B cell (primary cell): Measurements from ENCODE around the gene ESD. TPM values are rescaled to one million over a fixed set of nuclear protein-coding genes. Genes with fewer than 3 reads are reported as not detected.
"Not testable (repeated sequence)": the region's sequence is repeated elsewhere in the genome, so short reads cannot be mapped to it uniquely, and the experiment has no call there.

Experiments used
- ATAC-seq: fragments of 200-7000 bp; cut with Tn5 transposase; one replicate; pipeline ENCODE4 v1.10.0; 2021; ENCODE audit warnings: low read depth, mild to moderate bottlenecking, moderate number of reproducible peaks, moderate library complexity
- CTCF ChIA-PET: fragments of 350-600 bp; sonication (Branson Sonifier 250); formaldehyde crosslinking; loops from one replicate; lab custom pipeline; 2021; ENCODE audit warnings: antibody characterized with exemption, inconsistent platforms; lab: Charles Lee
- POLR2A ChIA-PET: fragments of 350-600 bp; sonication (Branson Sonifier 250); formaldehyde crosslinking; loops from one replicate; lab custom pipeline; 2021; ENCODE audit warnings: antibody characterized with exemption; lab: Charles Lee
- DNase-seq: peaks from one replicate; pipeline ENCODE4 v3.0.0; 2013
- H2AFZ ChIP-seq: 2 replicates; pipeline ENCODE4 v1.6.1; 2012; ENCODE audit warnings: mild to moderate bottlenecking, low read depth, low read length; ENCODE audit not compliant: insufficient read depth, poor library complexity, severe bottlenecking
- H3K27ac ChIP-seq, 2 donors: 1 replicate in 1 of 2; 2 replicates in 1 of 2; pipeline ENCODE4 v1.5.1; 2012 to 2013; ENCODE audit warnings: low read length in 2 of 2, mild to moderate bottlenecking in 2 of 2, moderate library complexity in 1 of 2
- H3K27me3 ChIP-seq, 4 experiments: fragments of 200-600 bp in 1 of 4; sonication (generic) in 1 of 4; replicated peaks in 1 of 4; 1 replicate in 2 of 4; 2 replicates in 2 of 4; pipeline versions ENCODE4 v1.6.1 to v1.7.0; 2013 to 2016; ENCODE audit warnings: low read length in 3 of 4, mild to moderate bottlenecking in 2 of 4, mixed read lengths in 1 of 4, moderate library complexity in 1 of 4; ENCODE audit not compliant: insufficient read depth in 4 of 4, control insufficient read depth in 3 of 4; ENCODE audit errors: control extremely low read depth in 1 of 4
- H3K36me3 ChIP-seq, 2 experiments: replicated peaks in 1 of 2; 1 replicate in 1 of 2; 2 replicates in 1 of 2; pipeline versions ENCODE4 v1.6.1 to v1.7.1; 2013; ENCODE audit warnings: low read length in 1 of 2; ENCODE audit not compliant: insufficient read depth in 2 of 2, control insufficient read depth in 1 of 2; ENCODE audit errors: control extremely low read depth in 1 of 2, extremely low read depth in 1 of 2
- H3K4me1 ChIP-seq, 2 donors: fragments of 200-600 bp in 1 of 2; sonication (generic) in 1 of 2; 1 replicate in 1 of 2; 2 replicates in 1 of 2; pipeline versions ENCODE4 v1.5.1 to v1.6.1; 2013 to 2017; ENCODE audit warnings: low read length in 2 of 2; ENCODE audit not compliant: control insufficient read depth in 2 of 2, insufficient read depth in 2 of 2
- H3K4me2 ChIP-seq: replicated peaks from 2 replicates; pipeline ENCODE3; 2012; ENCODE audit warnings: mild to moderate bottlenecking, low read depth, low read length; ENCODE audit not compliant: poor library complexity, severe bottlenecking
- H3K4me3 ChIP-seq, 5 experiments: fragments of 200-600 bp in 1 of 5; sonication (generic) in 1 of 5; 1 replicate in 3 of 5; 2 replicates in 2 of 5; pipeline versions ENCODE4 v1.5.1 to v1.7.0; 2011 to 2016; ENCODE audit warnings: low read length in 4 of 5, mild to moderate bottlenecking in 4 of 5, low read depth in 2 of 5, control low read depth in 1 of 5, moderate library complexity in 1 of 5; ENCODE audit not compliant: insufficient read depth in 1 of 5; ENCODE audit errors: control extremely low read depth in 1 of 5, extremely low read depth in 1 of 5
- H3K79me2 ChIP-seq: fragments of 200-600 bp; sonication (generic); one replicate; pipeline ENCODE4 v1.6.0; 2016; ENCODE audit warnings: low read length; ENCODE audit not compliant: control insufficient read depth, insufficient read depth
- H3K9ac ChIP-seq: fragments of 200-600 bp; sonication (generic); 2 replicates; pipeline ENCODE4 v1.6.1; 2017; ENCODE audit warnings: mild to moderate bottlenecking, low read length, moderate library complexity
- H3K9me3 ChIP-seq, 3 donors: one replicate each; pipeline versions ENCODE4 v1.6.1 to v1.7.1; 2013; ENCODE audit warnings: low read length in 2 of 3; ENCODE audit not compliant: control insufficient read depth in 2 of 3, insufficient read depth in 1 of 3; ENCODE audit errors: control extremely low read depth in 1 of 3
- H4K20me1 ChIP-seq: 2 replicates; pipeline ENCODE4 v1.6.0; 2012; ENCODE audit warnings: mild to moderate bottlenecking, low read length; ENCODE audit not compliant: insufficient read depth, control insufficient read depth, poor library complexity, severe bottlenecking
- H3K27ac Mint-ChIP-seq: one replicate; pipeline ENCODE4 v1.8.0; 2021; ENCODE audit warnings: mixed read lengths
- H3K27me3 Mint-ChIP-seq: one replicate; pipeline ENCODE4 v1.8.0; 2021; ENCODE audit warnings: mixed read lengths
- H3K4me1 Mint-ChIP-seq: one replicate; pipeline ENCODE4 v1.8.0; 2021; ENCODE audit warnings: mixed read lengths
- H3K4me3 Mint-ChIP-seq: one replicate; pipeline ENCODE4 v1.8.0; 2021; ENCODE audit warnings: mixed read lengths
- H3K9me3 Mint-ChIP-seq: one replicate; pipeline ENCODE4 v1.8.0; 2022; ENCODE audit warnings: mixed read lengths; ENCODE audit not compliant: insufficient read depth
- CTCF ChIP-seq: fragments of 200-600 bp; IDR thresholded peaks from one replicate; pipeline ENCODE4 v1.8.0; 2022; ENCODE audit warnings: antibody characterized with exemption, mild to moderate bottlenecking
- EZH2 ChIP-seq: IDR thresholded peaks from 2 replicates; pipeline ENCODE4 v1.6.1; 2012; ENCODE audit warnings: borderline replicate concordance, low read depth, mild to moderate bottlenecking, moderate library complexity, low read length; ENCODE audit not compliant: insufficient read depth, poor library complexity, severe bottlenecking
- WGBS: methylation state at CpG from one replicate; pipeline ENCODE4 v1.1.5; 2013; ENCODE audit warnings: missing lambda C conversion rate; ENCODE audit not compliant: insufficient coverage; 5-methylcytosine and 5-hydroxymethylcytosine counted together
- intact Hi-C: fragments of 100-400 bp; cut with micrococcal nuclease; formaldehyde crosslinking; loops from one replicate; pipeline ENCODE4 v1.10.0; 2022
- polyA plus RNA-seq: library from polyadenylated mRNA; depleted of rRNA; stranded (reverse); fragments of >200 nt; gene quantifications from 2 replicates; pipeline ENCODE4 v1.2.3, GENCODE V29; 2012
- total RNA-seq, 2 donors: library from RNA; stranded (reverse); fragments of 120-200 nt in 1 of 2; gene quantifications; 1 replicate in 1 of 2; 2 replicates in 1 of 2; pipeline versions ENCODE4 v1.2.3 to v1.2.4, GENCODE V29; 2013 to 2022

The ESD gene
- total and polyA plus RNA-seq, 2 donors (not counting 1 experiment from before 2014, with no cell fraction given) = 29.9 to 52.9 TPM

- no peak overlapping the region for H3K9ac ChIP-seq
- no peaks in the 10 kb centered on the region for H4K20me1 ChIP-seq
- DNase-seq (no peak), ATAC-seq (no peak)
- no peak overlapping the region for H2AFZ ChIP-seq
- Mint-ChIP-seq H3K4me3 (no peak overlapping the region), H3K9me3 (peaks cover 5% of the 10 kb centered on the region), H3K27me3 (peaks cover 26% of the 10 kb centered on the region), H3K27ac (no peak overlapping the region), H3K4me1 (no peaks in the 10 kb centered on the region)
- H3K79me2 ChIP-seq = no peaks in the 10 kb centered on the region
- no peak for TF ChIP-seq EZH2
- TF ChIP-seq CTCF = no peak
- WGBS = no CpG with 5 or more reads among the region's 5 CpGs
- H3K27me3 ChIP-seq = no peaks in the 10 kb centered on the region
- no peak overlapping the region for H3K4me2 ChIP-seq
- H3K4me1 ChIP-seq = no peaks in the 10 kb centered on the region
- H3K4me3 ChIP-seq = no peak overlapping the region
- H3K9me3 ChIP-seq = peaks cover 0 to 13% (median 4%) of the 10 kb centered on the region in 3 donors
- ChIA-PET POLR2A (no interaction called here), CTCF (no interaction called here)
- intact Hi-C loops = no loop called here
- H3K27ac ChIP-seq = no peak overlapping the region
- no peaks in the 10 kb centered on the region for H3K36me3 ChIP-seq
Observed at GRCh38 chr13:46810440-46810839, 13.5 kb upstream of the ESD start.

- H3K27me3 ChIP-seq, H3K4me1 ChIP-seq, H3K27ac ChIP-seq, H3K4me2 ChIP-seq, H3K9me3 Mint-ChIP-seq, CTCF ChIA-PET, H4K20me1 ChIP-seq, H3K4me3 Mint-ChIP-seq, H3K27ac Mint-ChIP-seq, H2AFZ ChIP-seq, H3K4me1 Mint-ChIP-seq, H3K4me3 ChIP-seq, H3K36me3 ChIP-seq, H3K79me2 ChIP-seq, H3K9ac ChIP-seq, ATAC-seq, H3K9me3 ChIP-seq, DNase-seq, POLR2A ChIA-PET, intact Hi-C loops: not testable (repeated sequence)
- peaks cover 15% of the 10 kb centered on the region for H3K27me3 Mint-ChIP-seq
- WGBS = no CpG with 5 or more reads among the region's 1 CpG
Observed at GRCh38 chr13:46804921-46805320, 8.0 kb upstream of the ESD start.
